HG03571 (cell line): ENCODE measurements around the gene SPOCK2.
"Not testable (repeated sequence)": the region's sequence is repeated elsewhere in the genome, so short reads cannot be mapped to it uniquely, and the experiment has no call there.

Experiments
- ATAC-seq: cut with Tn5 transposase; IDR thresholded peaks from one replicate; pipeline ENCODE4 v1.9.1; 2021; ENCODE audit not compliant: unreplicated experiment

SPOCK2 gene

GRCh38 chr10:72032409-72033162 is 55.8 kb downstream of the SPOCK2 start:
- not testable (repeated sequence) for ATAC-seq

- no peak for ATAC-seq
These were observed 56.6 kb downstream of the SPOCK2 start for GRCh38 chr10:72031706-72032105.

GRCh38 chr10:72030762-72031543 is 57.4 kb downstream of the SPOCK2 start:
- no peak for ATAC-seq

GRCh38 chr10:72029414-72029813 is 58.9 kb downstream of the SPOCK2 start:
- no peak for ATAC-seq

- ATAC-seq, result no peak
These were observed 60.9 kb downstream of the SPOCK2 start for GRCh38 chr10:72027498-72027897.

GRCh38 chr10:72026278-72027111 is 61.9 kb downstream of the SPOCK2 start:
- no peak for ATAC-seq

- no peak for ATAC-seq
These were observed 62.5 kb downstream of the SPOCK2 start for GRCh38 chr10:72025832-72026231.

GRCh38 chr10:72025400-72025799 is 63.0 kb downstream of the SPOCK2 start:
- ATAC-seq, result no peak

- ATAC-seq, result no peak
These were observed 63.8 kb downstream of the SPOCK2 start for GRCh38 chr10:72024596-72024995.

- no peak for ATAC-seq
These were observed 66.1 kb downstream of the SPOCK2 start for GRCh38 chr10:72022228-72022627.

GRCh38 chr10:72020914-72021809 is 67.2 kb downstream of the SPOCK2 start:
- no peak for ATAC-seq

- no peak for ATAC-seq
These were observed 69.1 kb downstream of the SPOCK2 start for GRCh38 chr10:72019085-72019876.

GRCh38 chr10:72016608-72017300 is 71.6 kb downstream of the SPOCK2 start:
- ATAC-seq, result no peak

- ATAC-seq, result no peak
These were observed 72.5 kb downstream of the SPOCK2 start for GRCh38 chr10:72015841-72016240.

- no peak for ATAC-seq
These were observed 73.4 kb downstream of the SPOCK2 start for GRCh38 chr10:72014785-72015480.

- no peak for ATAC-seq
These were observed 74.2 kb downstream of the SPOCK2 start for GRCh38 chr10:72014197-72014596.

- ATAC-seq, result no peak
These were observed 75.0 kb downstream of the SPOCK2 start for GRCh38 chr10:72013202-72013945.

GRCh38 chr10:72012796-72013195 is 75.6 kb downstream of the SPOCK2 start:
- no peak for ATAC-seq
